Caco-2 (cell line): ENCODE measurements around the gene ZFYVE1. TPM values are rescaled to one million over a fixed set of nuclear protein-coding genes. Genes with fewer than 3 reads are reported as not detected.

Source experiments
- BruUV-seq: library from RNA; stranded (reverse); fragments of 400-500 nt; replicated peaks from 2 replicates; lab custom pipeline; 2021; lab: Mats Ljungman, UMichigan
- CTCF ChIA-PET: fragments of 300-600 bp; sonication (Branson Sonifier 250); formaldehyde crosslinking; loops from one replicate; lab custom pipeline; 2022; ENCODE audit warnings: antibody characterized with exemption; lab: Charles Lee
- POLR2A ChIA-PET: fragments of 300-600 bp; sonication (Branson Sonifier 250); formaldehyde crosslinking; loops from one replicate; lab custom pipeline; 2022; ENCODE audit warnings: antibody characterized with exemption; lab: Charles Lee
- DNase-seq, 2 experiments: peaks; one replicate each; pipeline versions ENCODE4 v3.0.0 to v3.0.0-alpha.2; 2020 to 2022
- H3K27me3 ChIP-seq: replicated peaks from 2 replicates; pipeline ENCODE4 v1.6.0; 2011; ENCODE audit warnings: low read length; ENCODE audit not compliant: control insufficient read depth, insufficient read depth
- H3K36me3 ChIP-seq: 2 replicates; pipeline ENCODE4 v1.5.1; 2011; ENCODE audit warnings: low read length; ENCODE audit not compliant: control insufficient read depth, insufficient read depth
- H3K4me1 ChIP-seq: fragments of 250-450 bp; sonication (Bioruptor Pico); 2 replicates; pipeline ENCODE4 v1.5.1; 2020; ENCODE audit warnings: mild to moderate bottlenecking
- H3K4me3 ChIP-seq: 2 replicates; pipeline ENCODE4 v1.5.1; 2011; ENCODE audit warnings: low read depth, mild to moderate bottlenecking, control low read depth, low read length
- H3K9me3 ChIP-seq: fragments of 250-450 bp; sonication (Bioruptor Pico); 2 replicates; pipeline ENCODE4 v1.5.1; 2020; ENCODE audit warnings: mild to moderate bottlenecking, moderate library complexity
- H3K27ac Mint-ChIP-seq: one replicate; pipeline ENCODE4 v1.8.0; 2022; ENCODE audit warnings: mixed read lengths; ENCODE audit not compliant: unreplicated experiment
- H3K27me3 Mint-ChIP-seq: one replicate; pipeline ENCODE4 v1.8.0; 2022; ENCODE audit warnings: mixed read lengths; ENCODE audit not compliant: insufficient read depth, unreplicated experiment
- H3K36me3 Mint-ChIP-seq: one replicate; pipeline ENCODE4 v1.8.0; 2022; ENCODE audit warnings: mild to moderate bottlenecking, mixed read lengths; ENCODE audit not compliant: insufficient read depth, unreplicated experiment
- H3K4me1 Mint-ChIP-seq: one replicate; pipeline ENCODE4 v1.8.0; 2022; ENCODE audit warnings: low read depth, mixed read lengths; ENCODE audit not compliant: unreplicated experiment
- H3K4me3 Mint-ChIP-seq: one replicate; pipeline ENCODE4 v1.8.0; 2022; ENCODE audit warnings: mild to moderate bottlenecking, moderate library complexity, mixed read lengths; ENCODE audit not compliant: unreplicated experiment
- H3K9me3 Mint-ChIP-seq: one replicate; pipeline ENCODE4 v1.8.0; 2022; ENCODE audit warnings: mixed read lengths; ENCODE audit not compliant: unreplicated experiment
- intact Hi-C: fragments of 100-400 bp; cut with micrococcal nuclease; formaldehyde crosslinking; loops from one replicate; pipeline ENCODE4 v1.10.0; 2022; ENCODE audit not compliant: unreplicated experiment
- total RNA-seq: library from RNA; stranded (reverse); gene quantifications from 2 replicates; pipeline ENCODE4 v1.2.3, GENCODE V29; 2022
- TF ChIP-seq, protein P1 (sequence below), 2 experiments: fragments of 200-600 bp in 1 of 2; IDR thresholded peaks; 1 replicate in 1 of 2; 2 replicates in 1 of 2; pipeline versions ENCODE4 v1.5.1 to v1.8.0; 2011 to 2022; ENCODE audit warnings: antibody characterized with exemption in 1 of 2, control low read depth in 1 of 2, inconsistent platforms in 1 of 2, low read depth in 1 of 2, low read length in 1 of 2, mild to moderate bottlenecking in 1 of 2, moderate library complexity in 1 of 2; ENCODE audit not compliant: insufficient read depth in 1 of 2, severe bottlenecking in 1 of 2, unreplicated experiment in 1 of 2

ZFYVE1 gene
- total RNA-seq, 1 experiment from 2014 or later: 10.8 TPM

DNA sequence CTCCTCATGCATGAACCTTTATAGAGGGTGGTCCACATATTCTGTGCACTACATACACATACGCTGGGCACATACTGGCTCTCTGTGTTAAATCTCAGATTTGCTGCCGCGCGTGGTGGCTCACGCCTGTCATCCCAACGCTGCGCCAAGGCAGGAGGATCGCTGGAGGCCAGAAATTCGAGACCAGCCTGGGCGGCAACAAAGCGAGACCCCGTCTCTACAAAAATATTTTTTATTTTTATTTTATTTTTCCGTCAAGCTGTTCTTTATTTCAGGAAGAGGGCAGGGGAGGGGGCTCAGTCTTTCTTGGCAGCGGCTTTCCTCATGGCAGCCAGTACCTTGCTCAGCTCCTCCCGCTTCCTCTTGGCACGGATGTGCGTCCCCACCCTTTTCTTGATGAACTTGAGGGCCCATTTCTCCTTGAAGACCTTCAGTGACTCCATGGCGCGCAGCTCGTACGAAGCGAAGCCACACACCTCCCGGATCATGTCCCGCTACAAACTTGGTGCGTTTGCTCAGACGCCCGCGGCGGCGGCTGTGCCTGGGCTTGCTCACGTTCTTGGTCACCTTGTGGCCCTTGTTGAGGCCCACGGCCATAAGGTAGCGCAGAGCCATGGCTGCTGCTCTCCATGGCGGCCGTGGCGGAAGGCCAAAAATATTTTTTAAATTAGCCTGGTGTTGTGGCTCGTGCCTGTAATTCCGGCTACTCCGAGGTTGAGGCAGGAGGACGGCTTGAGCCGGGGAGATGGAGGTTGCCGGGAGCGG lies 97.4 kb downstream of the ZFYVE1 start:
- no peaks in the 10 kb centered on the region for H3K36me3 Mint-ChIP-seq
- no peaks in the 10 kb centered on the region for H3K36me3 ChIP-seq
- no peak overlapping the region for H3K4me3 Mint-ChIP-seq
- BruUV-seq: no TSS peak
- CTCF ChIA-PET: no interaction called here
- H3K4me1 Mint-ChIP-seq: no peaks in the 10 kb centered on the region
- TF ChIP-seq, protein P1, sequence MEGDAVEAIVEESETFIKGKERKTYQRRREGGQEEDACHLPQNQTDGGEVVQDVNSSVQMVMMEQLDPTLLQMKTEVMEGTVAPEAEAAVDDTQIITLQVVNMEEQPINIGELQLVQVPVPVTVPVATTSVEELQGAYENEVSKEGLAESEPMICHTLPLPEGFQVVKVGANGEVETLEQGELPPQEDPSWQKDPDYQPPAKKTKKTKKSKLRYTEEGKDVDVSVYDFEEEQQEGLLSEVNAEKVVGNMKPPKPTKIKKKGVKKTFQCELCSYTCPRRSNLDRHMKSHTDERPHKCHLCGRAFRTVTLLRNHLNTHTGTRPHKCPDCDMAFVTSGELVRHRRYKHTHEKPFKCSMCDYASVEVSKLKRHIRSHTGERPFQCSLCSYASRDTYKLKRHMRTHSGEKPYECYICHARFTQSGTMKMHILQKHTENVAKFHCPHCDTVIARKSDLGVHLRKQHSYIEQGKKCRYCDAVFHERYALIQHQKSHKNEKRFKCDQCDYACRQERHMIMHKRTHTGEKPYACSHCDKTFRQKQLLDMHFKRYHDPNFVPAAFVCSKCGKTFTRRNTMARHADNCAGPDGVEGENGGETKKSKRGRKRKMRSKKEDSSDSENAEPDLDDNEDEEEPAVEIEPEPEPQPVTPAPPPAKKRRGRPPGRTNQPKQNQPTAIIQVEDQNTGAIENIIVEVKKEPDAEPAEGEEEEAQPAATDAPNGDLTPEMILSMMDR (IDR thresholded peaks at IDR 0.05; ENCODE audit: insufficient read depth in 1 of 2, low read depth in 1 of 2, low read length in 1 of 2, severe bottlenecking in 1 of 2, unreplicated experiment in 1 of 2): no peak
- intact Hi-C loops: no loop called here
- H3K27me3 Mint-ChIP-seq: peaks cover 5% of the 10 kb centered on the region
- no peaks in the 10 kb centered on the region for H3K4me1 ChIP-seq
- H3K9me3 ChIP-seq: no peaks in the 10 kb centered on the region
- DNase-seq: no peak
- H3K4me3 ChIP-seq: no peak overlapping the region
- no peak overlapping the region for H3K27ac Mint-ChIP-seq
- no peaks in the 10 kb centered on the region for H3K27me3 ChIP-seq
- POLR2A ChIA-PET: no interaction called here
- H3K9me3 Mint-ChIP-seq: no peaks in the 10 kb centered on the region

DNA sequence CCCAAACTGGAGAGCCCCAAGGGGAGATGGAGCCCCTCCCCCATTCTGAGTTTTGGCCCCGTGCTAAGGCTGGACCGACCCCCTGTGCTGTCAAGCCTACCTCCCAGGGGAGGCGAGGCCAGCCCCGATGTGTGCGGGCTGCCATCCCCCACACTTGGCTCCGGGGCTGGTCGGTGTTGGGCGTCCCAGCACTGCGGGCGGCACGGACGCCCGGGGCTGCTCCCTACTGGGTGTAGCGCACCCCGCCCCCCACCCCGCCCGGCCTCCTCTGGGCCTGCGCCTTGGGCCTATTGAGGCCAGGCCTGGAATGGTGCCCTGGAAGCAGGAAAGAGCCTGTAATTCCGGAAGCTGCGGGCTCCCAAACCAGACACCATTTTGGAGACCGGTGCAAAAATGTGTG lies 98.0 kb downstream of the ZFYVE1 start:
- H3K27me3 ChIP-seq: no peaks in the 10 kb centered on the region
- DNase-seq: no peak
- no peaks in the 10 kb centered on the region for H3K9me3 ChIP-seq
- no peaks in the 10 kb centered on the region for H3K9me3 Mint-ChIP-seq
- no TSS peak for BruUV-seq
- H3K36me3 ChIP-seq: no peaks in the 10 kb centered on the region
- TF ChIP-seq, protein P1 (IDR thresholded peaks at IDR 0.05; ENCODE audit: insufficient read depth in 1 of 2, low read depth in 1 of 2, low read length in 1 of 2, severe bottlenecking in 1 of 2, unreplicated experiment in 1 of 2): no peak
- intact Hi-C loops: no loop called here
- CTCF ChIA-PET: no interaction called here
- no peaks in the 10 kb centered on the region for H3K4me1 Mint-ChIP-seq
- POLR2A ChIA-PET: no interaction called here
- no peak overlapping the region for H3K27ac Mint-ChIP-seq
- no peaks in the 10 kb centered on the region for H3K4me1 ChIP-seq
- H3K4me3 ChIP-seq: no peak overlapping the region
- no peak overlapping the region for H3K4me3 Mint-ChIP-seq
- H3K36me3 Mint-ChIP-seq: no peaks in the 10 kb centered on the region
- peaks cover 6% of the 10 kb centered on the region for H3K27me3 Mint-ChIP-seq

DNA sequence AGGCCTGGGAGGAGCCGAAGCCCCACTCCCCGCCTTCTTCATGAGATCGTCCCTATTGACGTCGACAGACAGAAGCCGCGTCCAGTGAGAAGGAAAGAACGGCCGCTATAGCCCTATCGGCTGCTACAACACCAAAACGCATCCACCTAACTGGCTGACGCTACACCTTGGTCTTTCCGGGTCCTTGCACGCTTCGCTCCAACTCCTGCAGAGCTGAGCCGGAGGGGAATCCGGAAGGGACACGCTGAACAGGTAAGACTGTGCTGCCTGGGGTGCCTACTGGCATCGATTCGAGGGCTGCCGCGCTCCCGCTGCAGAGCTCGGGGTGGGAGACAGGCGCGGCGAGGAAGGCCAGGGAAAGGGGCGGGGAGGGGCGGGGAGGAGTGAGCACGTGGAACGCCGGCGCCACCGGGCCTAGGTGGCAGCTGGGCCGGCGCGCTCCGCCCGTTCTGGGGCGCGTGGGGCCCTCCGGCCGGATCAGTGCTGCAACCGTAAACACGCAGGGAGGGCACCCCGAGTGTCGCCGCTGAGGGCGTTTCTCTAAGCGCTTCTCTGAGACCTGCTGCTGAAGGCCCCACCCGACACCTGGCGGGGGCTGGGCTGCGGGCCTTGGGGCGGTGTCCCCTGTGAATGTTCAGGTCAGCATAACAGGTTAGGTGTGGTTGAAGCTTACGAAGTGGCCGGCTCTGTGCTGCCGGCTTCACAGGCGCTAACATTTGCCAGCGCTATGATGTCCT lies 100.4 kb downstream of the ZFYVE1 start, which contains the start of gene DCAF4:
Gene DCAF4 (plus strand): TSS at position 173 of the 737 bp plus-strand sequence. CDS start 11,515 bp downstream, outside the sequence.
- Mint-ChIP-seq H3K4me3 (peak within 1 kb of the TSS; percentile 87), H3K27me3 (peaks cover 6% of the 10 kb centered on the region), H3K9me3 (no peaks in the 10 kb centered on the region), H3K4me1 (no peaks in the 10 kb centered on the region), H3K36me3 (no peaks in the 10 kb centered on the region), H3K27ac (peak within 1 kb of the TSS; percentile 67)
- H3K4me1 ChIP-seq: no peaks in the 10 kb centered on the region
- peak; percentile 97 to 99 for DNase-seq
- no peaks in the 10 kb centered on the region for H3K9me3 ChIP-seq
- TF ChIP-seq, protein P1 (IDR thresholded peaks at IDR 0.05; ENCODE audit: insufficient read depth in 1 of 2, low read depth in 1 of 2, low read length in 1 of 2, severe bottlenecking in 1 of 2, unreplicated experiment in 1 of 2): no peak
- intact Hi-C loops: loop anchor here (1.0 kb wide), 2 partner anchors 32 to 101 kb away; partner anchors contain the start of genes DPF3 and ZFYVE1
- no peaks in the 10 kb centered on the region for H3K36me3 ChIP-seq
- ChIA-PET CTCF (interaction anchor here (0.8 kb wide), 1 partner anchor 412 kb away, joined by 3 read pairs; no protein-coding TSS in a partner anchor), POLR2A (interaction anchor here (0.6 kb wide), 2 partner anchors 341 to 1738 kb away, joined by 3 read pairs; no protein-coding TSS in a partner anchor)
- no peaks in the 10 kb centered on the region for H3K27me3 ChIP-seq
- BruUV-seq: no TSS peak
- peak within 1 kb of the TSS; percentile 78 for H3K4me3 ChIP-seq
